ENCODE measurements around the gene RASSF1.

RASSF1 gene

GRCh38 chr3:50323092-50323600, 17.5 kb downstream of the RASSF1 start:
- TF ChIP-seq CTCF (IDR thresholded peaks at IDR 0.05) = no peak

GRCh38 chr3:50322386-50323091, 18.1 kb downstream of the RASSF1 start, which contains the start of gene HYAL2:
TSS of gene HYAL2 (minus strand) at chr3:50322745. CDS start at chr3:50320489, 2,256 bp downstream.
- TF ChIP-seq CTCF (IDR thresholded peaks at IDR 0.05) = no peak

GRCh38 chr3:50322115-50322385, 18.6 kb downstream of the RASSF1 start:
- TF ChIP-seq CTCF (IDR thresholded peaks at IDR 0.05) = no peak

- TF ChIP-seq CTCF (IDR thresholded peaks at IDR 0.05) = peak; percentile 63
Measured at GRCh38 chr3:50321336-50322114, 19.1 kb downstream of the RASSF1 start.

GRCh38 chr3:50320853-50321335, 19.7 kb downstream of the RASSF1 start:
- TF ChIP-seq CTCF (IDR thresholded peaks at IDR 0.05) = no peak

- TF ChIP-seq CTCF (IDR thresholded peaks at IDR 0.05) = no peak
Measured at GRCh38 chr3:50319894-50320625, 20.6 kb downstream of the RASSF1 start.

- no peak for TF ChIP-seq CTCF (IDR thresholded peaks at IDR 0.05)
Measured at GRCh38 chr3:50319181-50319893, 21.3 kb downstream of the RASSF1 start.
